Naive B cell (primary cell): ENCODE measurements around the gene OR1C1. TPM values are rescaled to one million over a fixed set of nuclear protein-coding genes. Genes with fewer than 3 reads are reported as not detected.
"Not testable (repeated sequence)": the region's sequence is repeated elsewhere in the genome, so short reads cannot be mapped to it uniquely, and the experiment has no call there.

Experiments used
- ATAC-seq, 2 donors: fragments of 150-1000 bp; cut with Tn5 transposase; 2 replicates each; pipeline ENCODE4 v1.10.0; 2021; ENCODE audit warnings: low read depth in 2 of 2, mild to moderate bottlenecking in 2 of 2, moderate library complexity in 2 of 2
- DNase-seq: peaks from one replicate; pipeline ENCODE4 v3.0.0; 2022
- H3K27ac Mint-ChIP-seq, 6 donors: one replicate each; pipeline ENCODE4 v1.8.0; 2020 to 2022; ENCODE audit warnings: mild to moderate bottlenecking in 6 of 6, mixed read lengths in 6 of 6, moderate library complexity in 5 of 6, inconsistent platforms in 2 of 6
- H3K27me3 Mint-ChIP-seq, 3 donors: one replicate each; pipeline ENCODE4 v1.8.0; 2021 to 2022; ENCODE audit warnings: mixed read lengths in 3 of 3, mild to moderate bottlenecking in 1 of 3
- H3K36me3 Mint-ChIP-seq, 2 donors: one replicate each; pipeline ENCODE4 v1.8.0; 2020 to 2022; ENCODE audit warnings: mixed read lengths in 2 of 2, inconsistent platforms in 1 of 2, mild to moderate bottlenecking in 1 of 2
- H3K4me1 Mint-ChIP-seq, 3 donors: one replicate each; pipeline ENCODE4 v1.8.0; 2020 to 2022; ENCODE audit warnings: mixed read lengths in 3 of 3, inconsistent platforms in 1 of 3, mild to moderate bottlenecking in 1 of 3, moderate library complexity in 1 of 3
- H3K4me3 Mint-ChIP-seq, 8 donors: one replicate each; pipeline ENCODE4 v1.8.0; 2020 to 2022; ENCODE audit warnings: mild to moderate bottlenecking in 8 of 8, mixed read lengths in 8 of 8, moderate library complexity in 8 of 8, inconsistent platforms in 2 of 8
- H3K9me3 Mint-ChIP-seq, 7 donors: one replicate each; pipeline ENCODE4 v1.8.0; 2020 to 2022; ENCODE audit warnings: mixed read lengths in 7 of 7, mild to moderate bottlenecking in 5 of 7, inconsistent platforms in 2 of 7, moderate library complexity in 1 of 7
- polyA plus RNA-seq, 6 donors: library from polyadenylated mRNA; unstranded; fragments of 300-500 nt; fragmentation: Illumina TruSeq; gene quantifications; one replicate each; pipeline ENCODE4 v1.2.3, GENCODE V29; 2021; ENCODE audit warnings: low read depth in 6 of 6

OR1C1 gene
- polyA plus RNA-seq, 6 donors from 2014 or later: not detected

DNA sequence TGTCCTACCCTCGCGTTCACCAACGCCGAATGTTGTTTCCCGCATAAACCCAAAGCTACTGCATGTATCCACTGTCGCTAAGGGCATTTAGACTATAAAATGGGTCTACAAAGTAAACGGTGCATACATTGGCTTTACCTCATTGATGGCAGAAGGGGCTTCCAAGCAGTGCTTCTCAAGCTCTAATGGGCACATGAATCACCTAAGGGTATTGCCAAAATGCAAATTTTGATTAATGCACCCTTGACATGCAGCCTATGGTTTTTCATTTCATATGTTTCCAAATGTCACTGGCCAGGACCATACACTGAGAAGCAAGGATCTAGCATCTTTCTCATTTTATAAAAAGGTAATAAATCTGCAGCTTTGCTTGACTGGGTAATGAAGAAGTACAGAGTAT is 46.6 kb downstream of the OR1C1 start:
- Mint-ChIP-seq H3K36me3 (no peaks in the 10 kb centered on the region), H3K27me3 (peaks cover 0 to 5% (median 0%) of the 10 kb centered on the region in 3 donors), H3K9me3 (peaks cover 0 to 2% (median 0%) of the 10 kb centered on the region in 7 donors), H3K4me3 (no peak overlapping the region), H3K27ac (no peak overlapping the region), H3K4me1 (no peaks in the 10 kb centered on the region)
- no peak for DNase-seq
- no peak for ATAC-seq

DNA sequence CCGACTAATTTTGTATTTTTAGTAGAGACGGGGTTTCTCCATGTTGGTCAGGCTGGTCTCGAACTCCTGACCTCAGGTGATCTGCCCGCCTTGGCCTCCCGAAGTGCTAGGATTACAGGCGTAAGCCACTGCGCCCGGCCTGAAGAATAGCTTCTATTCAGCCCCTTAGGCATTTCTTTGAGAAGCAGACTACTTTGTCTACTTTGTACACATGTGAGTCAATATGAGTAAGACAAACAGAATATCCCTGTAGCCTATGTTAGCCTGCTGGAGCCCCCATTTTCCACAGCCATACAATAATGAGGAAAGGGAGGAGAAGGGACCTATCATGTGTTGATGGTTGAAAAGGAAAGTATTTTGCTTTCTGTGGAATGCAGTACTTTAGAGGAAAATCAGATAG is 49.7 kb downstream of the OR1C1 start:
- not testable (repeated sequence) for ATAC-seq, H3K4me1 Mint-ChIP-seq

More for the DNA sequence above, 49.7 kb downstream of the OR1C1 start:
- H3K4me3 Mint-ChIP-seq, DNase-seq, H3K27me3 Mint-ChIP-seq, H3K27ac Mint-ChIP-seq, H3K36me3 Mint-ChIP-seq, H3K9me3 Mint-ChIP-seq: not testable (repeated sequence)

Other genes starting within 250 kb of the OR1C1 start
- not detected for gene OR2C3, start 224.1 kb downstream of the OR1C1 start, polyA plus RNA-seq
- gene GCSAML, start 211.4 kb downstream of the OR1C1 start, polyA plus RNA-seq: under 1 TPM in 1 of 6 donors, not detected in 5; 0.15 TPM
- gene OR2G2, start 172.2 kb downstream of the OR1C1 start, polyA plus RNA-seq: not detected
- not detected for gene OR2G3, start 155.0 kb downstream of the OR1C1 start, polyA plus RNA-seq
- not detected for gene OR13G1, start 80.8 kb downstream of the OR1C1 start, polyA plus RNA-seq
- not detected for gene OR6F1, start 43.9 kb downstream of the OR1C1 start, polyA plus RNA-seq
- not detected for gene OR14K1, start 21.9 kb downstream of the OR1C1 start, polyA plus RNA-seq
- gene OR14A2, start 12.4 kb downstream of the OR1C1 start, polyA plus RNA-seq: not detected
- not detected for gene OR14A16, start 63.6 kb upstream of the OR1C1 start, polyA plus RNA-seq
- not detected for gene OR11L1, start 81.3 kb upstream of the OR1C1 start, polyA plus RNA-seq
- gene TRIM58, start 96.6 kb upstream of the OR1C1 start, polyA plus RNA-seq: 1 to 10 TPM; 2.2 to 6.2 (median 4.7) TPM
- 10 to 100 TPM in 1 of 6 donors, 1 to 10 TPM in 3, under 1 TPM in 2; 0.67 to 10.6 (median 2.0) TPM for gene OR2W3, start 135.0 kb upstream of the OR1C1 start, polyA plus RNA-seq
- gene OR2T8, start 159.7 kb upstream of the OR1C1 start, polyA plus RNA-seq: under 1 TPM in 1 of 6 donors, not detected in 5; 0.43 TPM
- gene OR2AJ1, start 164.3 kb upstream of the OR1C1 start, polyA plus RNA-seq: not detected
- gene OR2L8, start 188.3 kb upstream of the OR1C1 start, polyA plus RNA-seq: under 1 TPM in 2 of 6 donors, not detected in 4; 0.51 to 0.74 TPM
- gene OR2AK2, start 204.7 kb upstream of the OR1C1 start, polyA plus RNA-seq: not detected